GM19397 (cell line): Measurements from ENCODE around the gene TMPRSS4.

ENCODE experiments used
- ATAC-seq: cut with Tn5 transposase; IDR thresholded peaks from one replicate; pipeline ENCODE4 v1.9.1; 2021; ENCODE audit warnings: mild to moderate bottlenecking, moderate library complexity; ENCODE audit not compliant: unreplicated experiment

The TMPRSS4 gene

GRCh38 chr11:118078911-118079411, 2.1 kb downstream of the TMPRSS4 start:
- ATAC-seq = no peak

DNA sequence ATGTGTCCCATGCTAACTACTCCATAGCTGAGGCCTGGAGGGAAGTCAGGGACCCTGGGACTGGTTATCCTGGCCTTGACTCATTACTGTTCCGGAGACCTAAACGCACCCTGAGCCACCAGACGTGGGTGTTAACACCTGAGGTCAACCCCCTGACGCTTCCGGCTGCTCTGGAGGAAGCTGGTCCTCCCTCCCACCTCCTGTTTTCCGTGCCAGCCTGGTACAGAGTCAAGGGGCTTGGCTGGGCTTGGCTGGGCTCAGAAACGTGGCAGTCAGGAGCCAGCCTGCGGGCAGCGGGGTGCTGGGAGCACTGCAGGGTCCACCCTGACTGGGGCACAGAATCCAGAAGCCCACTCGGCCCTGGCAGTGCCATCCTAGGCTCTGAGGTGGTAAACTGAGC, 2.6 kb downstream of the TMPRSS4 start:
- no peak for ATAC-seq

DNA sequence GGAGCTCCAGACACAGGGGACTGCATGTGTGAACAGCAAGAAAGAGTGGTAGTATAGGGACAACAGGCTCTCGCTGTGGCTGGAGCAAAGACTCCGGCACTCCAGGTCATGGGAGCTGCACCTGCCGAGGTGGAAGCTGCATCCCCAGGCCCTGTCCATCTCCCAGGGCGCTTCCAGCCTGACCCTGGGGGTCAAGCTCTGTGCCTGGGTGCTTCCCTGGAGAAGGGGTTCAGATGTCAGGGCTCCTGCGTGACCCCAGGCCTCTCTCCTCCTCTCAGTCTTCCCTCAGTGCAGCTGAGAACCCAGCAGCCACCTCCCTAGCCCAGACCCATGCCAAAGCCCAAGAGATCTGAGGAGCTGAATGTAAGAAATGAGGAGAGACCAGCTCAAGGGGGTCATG, 3.4 kb downstream of the TMPRSS4 start:
- no peak for ATAC-seq

DNA sequence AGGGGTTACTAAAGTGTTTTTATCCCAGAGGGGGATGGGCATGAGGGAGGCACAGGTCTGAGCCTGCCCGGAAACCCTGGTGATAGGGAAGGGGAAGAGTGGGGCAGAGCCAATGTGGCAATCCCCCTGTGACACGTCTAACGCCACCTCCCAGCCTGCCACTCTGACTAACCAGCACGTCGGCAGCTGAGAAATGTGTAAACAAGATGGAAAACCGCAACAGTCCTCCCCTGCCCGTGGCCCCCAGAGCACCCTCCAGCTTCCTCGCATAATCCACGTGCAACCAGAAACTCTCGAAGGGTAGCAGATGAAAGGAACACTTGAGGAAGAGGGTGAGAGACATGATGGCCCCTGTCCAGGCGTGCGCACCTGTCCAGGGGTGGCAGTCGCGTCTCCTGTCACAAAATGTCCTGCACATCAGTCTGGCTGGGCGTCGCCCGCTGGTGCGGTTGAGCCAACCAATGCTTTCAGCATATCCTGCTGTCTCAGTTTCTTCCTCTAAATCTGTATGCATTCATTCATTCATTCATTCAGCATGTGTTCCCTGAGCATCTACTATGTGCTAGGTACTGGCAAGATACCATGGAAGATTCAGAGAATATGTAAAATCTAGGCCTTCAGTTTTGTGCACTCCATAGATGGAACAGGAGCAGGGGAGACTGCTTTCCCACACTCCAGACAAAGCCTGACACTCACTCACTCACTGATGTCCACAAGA, 4.5 kb downstream of the TMPRSS4 start:
- no peak for ATAC-seq

DNA sequence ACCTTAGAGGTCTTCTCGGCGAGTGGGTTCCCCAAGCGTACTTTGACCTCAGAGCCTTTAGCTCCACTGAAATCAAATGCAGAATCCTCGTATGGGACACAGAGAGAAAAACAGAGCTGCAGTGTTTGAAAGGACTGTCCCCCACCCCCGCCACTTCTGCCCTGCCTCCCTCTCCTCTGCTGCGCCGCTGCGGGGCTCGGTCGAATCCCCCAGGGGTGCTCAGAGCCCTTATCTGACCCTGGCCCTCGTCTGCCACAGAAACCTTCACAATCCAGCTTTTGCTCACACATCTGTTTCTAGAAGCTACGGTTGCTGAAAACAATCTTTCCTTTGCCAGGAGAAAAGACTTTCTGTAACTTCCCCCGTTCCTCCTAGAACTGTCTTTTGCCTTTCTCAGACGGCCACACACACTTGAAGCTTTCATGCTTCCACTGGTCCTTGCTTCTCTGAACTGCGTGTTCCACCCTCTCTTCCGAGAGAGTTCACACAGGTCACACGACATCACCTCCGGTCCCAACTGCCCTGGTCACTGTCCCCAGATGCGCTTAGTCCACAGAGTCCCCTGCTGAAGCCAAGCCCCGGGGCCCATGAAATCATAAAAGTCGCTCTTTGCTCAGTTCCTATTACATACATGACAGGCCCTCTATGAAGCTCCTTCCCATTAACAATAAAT, 6.1 kb downstream of the TMPRSS4 start:
- ATAC-seq = no peak

- no peak for ATAC-seq
These were observed 7.4 kb downstream of the TMPRSS4 start for GRCh38 chr11:118084247-118084646.

- no peak for ATAC-seq
These were observed 7.8 kb downstream of the TMPRSS4 start for GRCh38 chr11:118084656-118085055.

DNA sequence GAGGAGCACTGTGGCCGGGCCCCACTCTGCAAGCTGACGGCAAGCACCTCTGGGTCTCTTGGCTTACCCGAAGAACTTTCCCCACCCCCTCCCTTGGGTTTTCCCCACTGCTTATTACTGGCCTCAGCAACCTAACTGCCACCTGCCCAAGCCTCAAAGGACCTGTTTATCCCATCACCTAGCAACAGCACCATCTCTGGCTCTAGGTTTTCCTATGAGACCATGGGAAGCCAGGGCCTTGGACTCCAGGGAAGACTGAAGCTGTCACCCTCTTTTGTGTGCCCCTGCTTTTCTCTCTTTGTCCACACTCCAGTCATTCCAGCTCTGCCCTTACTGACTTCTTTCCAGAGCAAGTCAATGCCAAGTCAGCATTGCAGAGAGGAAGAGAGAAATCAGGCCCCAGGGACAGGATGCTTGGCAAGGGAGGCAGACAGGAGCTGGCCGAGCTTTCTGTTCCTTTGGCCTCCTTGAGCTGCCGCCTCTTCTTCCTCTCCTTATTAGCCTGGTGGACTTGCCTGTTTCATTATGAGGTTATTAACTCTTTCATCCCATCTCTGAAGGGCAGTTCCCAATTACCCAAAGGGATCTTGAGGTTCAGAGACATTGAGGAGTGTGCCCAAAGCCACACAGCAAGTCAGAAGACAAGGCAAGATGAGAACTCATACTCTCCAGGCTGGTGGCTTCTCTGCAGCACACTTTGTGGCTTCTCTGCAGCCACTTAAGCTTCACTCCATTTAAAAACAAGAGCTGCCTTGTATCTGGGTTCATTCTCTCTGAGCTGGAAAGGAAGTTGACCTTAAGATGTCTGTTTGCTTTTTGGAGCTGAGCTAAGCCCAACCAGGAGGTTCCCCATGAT, 10.3 kb downstream of the TMPRSS4 start, which contains the start of gene SMIM35:
Gene SMIM35, minus strand, starts transcription at position 51 of the 856 bp plus-strand sequence. CDS start 206 bp downstream, outside the sequence.
- no peak for ATAC-seq

- no peak for ATAC-seq
These were observed 11.1 kb downstream of the TMPRSS4 start for GRCh38 chr11:118087931-118088330.

DNA sequence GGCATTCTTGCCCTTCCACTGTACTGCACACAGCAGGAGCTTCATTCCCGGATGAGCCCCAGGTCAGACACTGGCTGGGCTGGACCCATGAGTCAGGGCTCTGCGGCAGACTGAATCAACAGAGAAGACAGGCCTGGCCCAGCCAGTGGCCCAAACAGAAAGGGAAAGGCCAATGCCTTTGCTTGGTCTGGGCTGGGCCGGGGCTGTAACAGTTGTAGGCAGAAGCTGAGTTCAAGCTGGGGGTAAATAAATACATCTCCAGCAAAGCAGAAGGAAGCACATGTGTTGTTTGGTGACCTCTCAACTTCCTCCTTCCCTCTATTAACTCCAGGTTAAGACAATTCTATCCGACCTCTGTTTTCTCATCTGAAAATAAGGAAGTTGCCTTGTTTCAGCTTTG, 11.7 kb downstream of the TMPRSS4 start:
- no peak for ATAC-seq

DNA sequence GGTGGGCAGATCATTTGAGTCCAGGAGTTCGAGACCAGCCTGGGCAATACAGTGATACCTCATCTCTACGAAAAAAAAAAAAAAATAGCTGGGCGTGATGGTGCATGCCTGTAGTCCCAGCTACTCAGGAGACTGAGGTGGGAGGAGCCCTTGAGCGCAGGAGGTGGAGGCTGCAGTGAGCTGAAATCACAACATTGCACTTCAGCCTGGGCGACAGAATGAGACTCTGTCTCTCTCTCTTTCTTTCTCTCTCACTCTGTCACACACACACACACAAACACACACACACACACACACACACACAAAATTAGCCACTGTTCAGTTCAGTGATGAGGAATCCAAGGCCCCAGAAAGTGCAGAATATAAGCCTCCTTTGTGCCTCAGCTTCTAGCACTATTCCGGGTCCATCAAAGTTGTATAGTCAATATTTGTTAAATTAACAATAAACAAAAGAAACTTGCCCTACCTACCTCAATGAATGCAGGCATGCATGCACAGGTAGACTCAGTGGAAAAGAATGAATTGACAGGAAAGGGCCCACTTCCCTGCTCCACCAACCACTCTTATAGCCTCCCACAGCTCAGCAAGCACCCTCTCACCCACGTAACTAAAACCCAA, 13.8 kb downstream of the TMPRSS4 start:
- no peak for ATAC-seq

DNA sequence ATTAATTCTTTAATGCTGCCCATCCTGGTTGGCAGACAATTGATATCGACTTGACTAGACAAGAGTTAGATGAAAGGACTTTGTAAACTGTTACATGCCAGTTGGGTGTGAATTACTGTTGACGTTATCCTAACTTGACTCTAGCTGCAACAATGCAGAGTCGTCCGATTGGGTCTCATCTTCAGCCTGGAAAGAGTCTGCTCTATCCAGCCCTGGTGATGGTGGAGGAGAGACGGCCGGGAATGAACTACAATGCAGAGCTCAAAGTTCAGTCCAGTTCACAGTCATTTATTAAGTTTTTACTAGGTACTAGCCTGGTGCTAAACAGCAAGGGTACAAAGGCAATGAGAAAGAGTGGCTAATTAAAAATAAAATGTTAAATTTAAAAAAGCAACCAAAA, 14.8 kb downstream of the TMPRSS4 start:
- ATAC-seq = no peak

- ATAC-seq = no peak
These were observed 16.2 kb downstream of the TMPRSS4 start for GRCh38 chr11:118092907-118093571.

DNA sequence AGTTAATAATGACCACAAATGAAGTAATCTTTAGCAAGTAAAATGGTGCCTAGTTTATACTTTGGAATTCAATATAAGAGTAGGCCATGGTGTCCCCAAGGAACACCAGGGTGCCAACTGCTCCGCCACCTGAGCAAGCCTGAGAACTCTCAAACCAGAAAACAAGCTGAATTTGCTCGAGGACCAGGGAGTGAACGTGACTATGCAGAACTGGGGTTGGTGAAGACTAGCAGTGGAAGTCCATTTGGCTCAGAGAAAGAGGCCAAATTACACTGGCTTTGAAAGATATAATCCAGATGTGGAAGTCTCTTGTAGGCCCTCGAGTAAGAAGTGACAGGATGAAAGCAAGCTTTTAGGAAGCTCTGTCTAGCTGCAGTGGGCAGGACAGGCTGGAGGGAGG, 18.6 kb downstream of the TMPRSS4 start:
- no peak for ATAC-seq

DNA sequence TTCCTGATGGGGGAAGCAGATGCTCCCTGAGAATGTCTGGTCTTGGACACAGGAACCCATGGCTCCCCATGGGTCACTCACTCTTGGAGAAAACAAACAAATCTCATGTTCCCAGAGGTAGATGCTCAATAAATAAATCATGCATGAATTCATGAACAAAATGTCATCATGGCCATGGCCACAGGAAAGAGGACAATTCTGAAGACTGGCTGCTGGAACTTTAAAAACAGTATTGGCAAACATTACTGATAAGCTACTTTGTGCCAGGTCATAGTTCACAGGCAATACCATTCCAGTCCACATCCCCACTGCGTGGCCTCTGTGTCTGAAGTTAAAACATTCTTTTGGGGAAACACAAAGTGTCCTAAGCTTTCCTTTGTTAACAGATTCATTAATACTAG, 19.1 kb downstream of the TMPRSS4 start:
- ATAC-seq = no peak

DNA sequence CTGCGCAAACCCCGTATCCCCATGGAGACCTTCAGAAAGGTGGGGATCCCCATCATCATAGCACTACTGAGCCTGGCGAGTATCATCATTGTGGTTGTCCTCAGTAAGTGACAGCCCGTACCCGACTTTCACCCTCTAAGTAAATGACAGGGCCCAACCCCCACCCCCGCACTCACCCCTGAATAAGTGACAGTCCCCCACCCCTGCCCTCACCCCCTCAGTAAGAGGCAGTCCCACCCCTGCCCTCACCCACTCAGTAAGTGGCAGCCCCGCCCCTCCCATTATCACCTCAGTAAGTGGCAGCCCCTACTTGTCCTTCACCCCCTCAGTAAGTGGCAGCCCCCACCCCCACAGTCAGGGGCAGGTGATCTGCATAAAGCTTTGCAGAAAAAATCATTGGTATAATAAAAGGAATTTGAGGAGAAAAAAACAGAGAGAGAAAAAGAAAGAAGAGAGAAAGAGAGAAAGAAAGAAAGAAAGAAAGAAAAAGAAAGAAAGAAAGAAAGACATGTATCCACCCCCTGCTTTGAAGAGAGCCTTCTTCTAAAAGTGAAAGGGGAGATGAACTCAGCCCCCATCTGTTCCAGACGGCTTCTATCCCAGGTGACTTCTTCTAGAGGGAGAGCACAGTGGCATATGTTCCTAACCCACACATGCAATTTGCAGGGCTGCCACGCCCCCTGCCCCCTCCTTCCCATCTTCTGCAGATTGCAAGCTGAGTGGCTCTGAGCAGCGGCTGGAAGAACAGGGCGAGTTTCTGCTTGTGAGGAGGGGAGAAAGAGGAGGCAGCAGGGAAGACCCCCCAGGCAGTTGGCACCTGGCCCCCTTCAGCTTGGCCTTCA, 22.3 kb downstream of the TMPRSS4 start:
- ATAC-seq = no peak

GRCh38 chr11:118099838-118100556, 23.1 kb downstream of the TMPRSS4 start:
- ATAC-seq = no peak

DNA sequence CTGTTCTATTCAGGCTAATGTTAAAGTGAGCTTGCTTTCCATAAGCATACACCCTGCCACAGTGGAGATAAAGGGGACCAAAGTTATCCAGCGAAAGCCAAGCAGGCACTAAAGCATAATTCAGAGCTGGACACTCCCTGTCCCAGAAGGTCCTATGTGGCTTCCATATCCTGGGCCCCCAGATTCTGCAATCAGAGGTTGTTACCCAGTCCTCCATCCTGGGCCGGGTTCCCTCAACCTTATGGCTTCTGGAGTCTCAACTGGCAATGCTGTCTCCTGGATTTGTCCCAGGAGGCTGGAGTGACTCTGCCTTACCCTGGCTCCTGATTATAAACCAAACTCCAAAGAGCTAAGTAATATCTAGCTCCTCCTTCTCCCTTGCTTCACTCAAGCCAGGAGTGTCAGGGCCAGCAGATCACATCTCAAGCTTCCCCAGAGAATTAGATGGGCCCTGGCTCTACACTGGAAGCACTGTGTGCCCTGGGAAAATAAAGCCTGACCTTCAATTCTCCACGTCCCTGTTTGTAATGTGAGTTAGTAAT, 23.9 kb downstream of the TMPRSS4 start:
- no peak for ATAC-seq
